Bronchial epithelial cell (primary cell): ENCODE results near the gene ADCY7. TPM values are rescaled to one million over a fixed set of nuclear protein-coding genes. Genes with fewer than 3 reads are reported as not detected.

Experiments
- DNase-seq: peaks from one replicate; pipeline ENCODE4 v3.0.0-alpha.2; 2010; ENCODE audit warnings: low read depth
- FAIRE-seq: peaks from 2 replicates; lab custom pipeline; 2011; peaks lifted over from hg19 to GRCh38; lab: Jason Lieb, UNC
- H3K27me3 ChIP-seq: 2 replicates; pipeline ENCODE4 v1.5.1; 2011; ENCODE audit warnings: low read length; ENCODE audit not compliant: control insufficient read depth, insufficient read depth
- H3K36me3 ChIP-seq: 2 replicates; pipeline ENCODE4 v1.5.1; 2011; ENCODE audit warnings: low read length; ENCODE audit not compliant: control insufficient read depth, insufficient read depth
- H3K4me3 ChIP-seq: 2 replicates; pipeline ENCODE4 v1.5.1; 2011; ENCODE audit warnings: mild to moderate bottlenecking, low read depth, low read length, control low read depth
- total RNA-seq: library from RNA; depleted of rRNA; stranded (reverse); fragments of >200 nt; gene quantifications from 2 replicates; pipeline ENCODE4 v1.2.1, GENCODE V29; 2014
- TF ChIP-seq, protein P1 (sequence below): IDR thresholded peaks from 2 replicates; pipeline ENCODE4 v1.5.1; 2011; ENCODE audit warnings: mild to moderate bottlenecking, moderate library complexity, low read length, control low read depth, inconsistent platforms; ENCODE audit not compliant: insufficient read depth, severe bottlenecking

ADCY7 gene
- total RNA-seq, 1 donor from 2014 or later: 29.2 TPM

DNA sequence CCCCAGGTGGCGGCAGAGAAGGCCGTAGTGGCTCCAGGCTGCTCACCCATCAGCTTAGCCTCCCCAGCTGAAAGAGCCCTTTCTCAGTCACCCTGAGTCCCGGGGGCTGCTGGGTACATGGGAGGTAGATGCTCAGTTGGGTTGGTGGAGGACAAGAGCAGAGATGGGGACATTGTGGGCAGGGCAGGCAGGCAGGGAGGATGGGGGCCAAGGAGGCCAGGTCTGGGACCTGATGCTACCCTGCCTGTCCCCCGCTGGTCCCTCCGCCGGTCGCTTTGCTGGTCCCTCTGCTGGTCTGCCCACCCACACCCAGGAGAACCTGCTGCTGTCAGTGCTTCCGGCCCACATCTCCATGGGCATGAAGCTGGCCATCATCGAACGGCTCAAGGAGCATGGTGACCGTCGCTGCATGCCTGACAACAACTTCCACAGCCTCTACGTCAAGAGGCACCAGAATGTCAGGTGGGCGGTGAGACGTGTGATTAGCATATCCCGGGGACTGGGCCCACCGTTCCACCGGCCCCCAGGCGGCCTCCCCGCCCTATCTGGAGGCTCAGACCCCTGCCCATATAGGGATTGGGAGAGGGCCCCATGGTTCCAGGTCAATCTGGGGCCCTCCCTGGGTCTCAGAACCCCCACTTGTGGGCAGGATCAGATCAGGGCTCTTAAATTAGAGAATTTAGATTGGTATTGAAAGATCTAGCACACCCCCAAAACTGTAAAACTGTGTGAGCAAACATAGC is 26.9 kb downstream of the ADCY7 start:
- TF ChIP-seq, protein P1, sequence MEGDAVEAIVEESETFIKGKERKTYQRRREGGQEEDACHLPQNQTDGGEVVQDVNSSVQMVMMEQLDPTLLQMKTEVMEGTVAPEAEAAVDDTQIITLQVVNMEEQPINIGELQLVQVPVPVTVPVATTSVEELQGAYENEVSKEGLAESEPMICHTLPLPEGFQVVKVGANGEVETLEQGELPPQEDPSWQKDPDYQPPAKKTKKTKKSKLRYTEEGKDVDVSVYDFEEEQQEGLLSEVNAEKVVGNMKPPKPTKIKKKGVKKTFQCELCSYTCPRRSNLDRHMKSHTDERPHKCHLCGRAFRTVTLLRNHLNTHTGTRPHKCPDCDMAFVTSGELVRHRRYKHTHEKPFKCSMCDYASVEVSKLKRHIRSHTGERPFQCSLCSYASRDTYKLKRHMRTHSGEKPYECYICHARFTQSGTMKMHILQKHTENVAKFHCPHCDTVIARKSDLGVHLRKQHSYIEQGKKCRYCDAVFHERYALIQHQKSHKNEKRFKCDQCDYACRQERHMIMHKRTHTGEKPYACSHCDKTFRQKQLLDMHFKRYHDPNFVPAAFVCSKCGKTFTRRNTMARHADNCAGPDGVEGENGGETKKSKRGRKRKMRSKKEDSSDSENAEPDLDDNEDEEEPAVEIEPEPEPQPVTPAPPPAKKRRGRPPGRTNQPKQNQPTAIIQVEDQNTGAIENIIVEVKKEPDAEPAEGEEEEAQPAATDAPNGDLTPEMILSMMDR: no peak
- H3K4me3 ChIP-seq: no peak overlapping the region
- no peak for FAIRE-seq
- no peaks in the 10 kb centered on the region for H3K27me3 ChIP-seq
- peaks cover 13% of the 10 kb centered on the region for H3K36me3 ChIP-seq
- DNase-seq: no peak

DNA sequence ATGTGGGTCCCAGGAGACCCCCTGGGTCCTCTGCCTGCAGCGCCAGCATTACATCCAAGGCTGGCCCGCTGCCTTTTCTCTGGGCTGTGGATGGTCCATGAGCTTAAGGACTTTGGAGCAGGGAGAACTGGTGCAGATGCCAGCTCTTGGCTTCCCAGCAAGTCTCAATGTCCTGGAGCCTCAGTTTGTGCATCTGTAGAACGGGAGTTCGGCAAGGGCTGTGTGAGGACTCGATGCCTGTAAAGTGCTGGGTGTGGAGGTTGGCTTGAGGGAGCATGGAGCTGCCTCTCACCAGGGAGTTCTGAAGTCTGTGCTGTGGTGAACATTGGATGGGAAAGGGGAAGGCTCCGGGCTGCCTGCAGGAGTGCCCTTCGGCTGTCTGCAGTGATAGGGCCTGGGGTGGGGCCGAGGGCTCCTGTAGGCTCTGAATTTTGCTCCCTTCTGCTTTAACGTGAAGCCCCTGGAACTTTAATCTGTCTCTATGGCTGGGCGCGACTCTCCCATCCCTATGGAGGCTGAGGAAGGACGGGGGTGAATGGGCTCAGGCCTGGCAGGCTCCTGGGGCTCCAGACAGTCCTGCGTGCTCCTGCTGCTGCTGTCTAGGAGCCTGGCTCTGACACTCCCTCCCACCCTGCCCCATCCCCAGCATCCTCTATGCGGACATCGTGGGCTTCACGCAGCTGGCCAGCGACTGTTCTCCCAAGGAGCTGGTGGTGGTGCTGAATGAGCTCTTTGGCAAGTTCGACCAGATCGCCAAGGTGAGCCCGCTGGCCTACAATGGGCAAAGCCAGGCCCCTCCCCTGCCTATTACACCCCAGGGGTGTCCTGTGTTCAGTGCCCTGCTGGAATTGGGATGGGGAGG is 27.9 kb downstream of the ADCY7 start:
- H3K36me3 ChIP-seq: peaks cover 15% of the 10 kb centered on the region
- TF ChIP-seq, protein P1: no peak

GRCh38 chr16:50294955-50295354 is 28.6 kb downstream of the ADCY7 start:
- Histone ChIP-seq H3K27me3 (no peaks in the 10 kb centered on the region), H3K36me3 (peaks cover 15% of the 10 kb centered on the region), H3K4me3 (no peak overlapping the region)
- DNase-seq (no peak), FAIRE-seq (no peak)
- TF ChIP-seq, protein P1: no peak

More for the DNA sequence above, 27.9 kb downstream of the ADCY7 start:
- no peaks in the 10 kb centered on the region for H3K27me3 ChIP-seq
- H3K4me3 ChIP-seq: no peak overlapping the region
- DNase-seq (no peak), FAIRE-seq (no peak)

GRCh38 chr16:50295541-50296132 is 29.3 kb downstream of the ADCY7 start:
- H3K27me3 ChIP-seq: no peaks in the 10 kb centered on the region
- no peak for FAIRE-seq
- H3K36me3 ChIP-seq: peaks cover 15% of the 10 kb centered on the region

GRCh38 chr16:50296807-50297206 is 30.5 kb downstream of the ADCY7 start:
- TF ChIP-seq, protein P1: no peak
- FAIRE-seq (no peak), DNase-seq (no peak)
- H3K27me3 ChIP-seq: no peaks in the 10 kb centered on the region
- H3K36me3 ChIP-seq: peaks cover 15% of the 10 kb centered on the region
- H3K4me3 ChIP-seq: no peak overlapping the region

More at GRCh38 chr16:50295541-50296132, 29.3 kb downstream of the ADCY7 start:
- DNase-seq: no peak
- H3K4me3 ChIP-seq: no peak overlapping the region
- TF ChIP-seq, protein P1: no peak
